CD4-positive, alpha-beta T cell treated with Interleukin-17A for 1 hour (primary cell): ENCODE data around the gene GRID2.

Experiments used
- DNase-seq: peaks from one replicate; pipeline ENCODE4 v3.0.0-alpha.2; 2020

GRID2 gene

DNA sequence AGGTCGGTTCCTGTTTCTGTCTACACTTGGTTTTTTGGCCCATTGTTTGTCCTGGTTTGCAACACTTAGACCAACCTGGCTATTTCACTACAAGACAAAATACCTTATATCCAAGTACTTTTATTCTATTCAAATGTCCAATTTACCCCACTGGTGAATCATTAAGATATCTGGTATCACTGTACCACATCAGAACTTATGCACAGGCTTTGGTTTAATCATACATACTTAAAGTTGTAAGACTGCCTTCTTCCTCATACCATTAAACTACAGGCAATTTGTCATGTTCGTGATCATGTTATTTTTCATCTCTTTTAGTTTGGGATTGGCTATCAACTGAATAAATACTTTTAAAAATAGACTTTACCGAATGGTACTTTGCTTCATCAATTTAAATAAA lies 1471.8 kb downstream of the GRID2 start:
- no peak for DNase-seq

DNA sequence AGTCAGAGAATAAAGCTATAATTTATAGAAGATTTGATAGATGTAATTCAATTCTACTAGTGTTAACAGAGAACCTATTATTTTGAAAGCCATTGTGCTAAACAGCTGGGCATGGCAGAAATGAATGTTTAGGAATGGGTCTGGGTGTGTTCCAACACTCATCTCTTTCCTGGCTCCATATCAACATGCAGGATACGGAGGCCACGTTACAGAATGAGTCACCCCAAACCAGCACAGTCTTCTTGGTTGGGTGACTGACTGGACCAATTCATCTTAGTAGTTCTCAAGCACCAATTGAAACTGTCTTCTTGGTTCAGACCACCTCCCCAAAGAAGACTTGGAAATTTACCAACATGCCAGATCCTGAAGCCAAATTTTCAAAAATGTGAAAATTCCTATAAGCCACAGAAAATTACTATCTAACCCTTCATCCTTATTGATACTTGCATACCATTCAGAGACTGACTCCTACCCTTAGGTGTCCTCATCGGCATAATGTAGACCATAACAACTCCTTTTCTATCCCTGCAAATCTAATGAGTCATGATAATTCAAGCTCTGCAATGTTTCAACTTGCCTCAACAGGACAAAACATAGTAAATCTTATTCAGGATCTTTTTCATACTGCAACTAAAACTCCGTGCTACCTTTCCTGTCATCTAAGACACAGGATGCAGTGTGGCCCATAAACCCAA lies 1472.8 kb downstream of the GRID2 start:
- DNase-seq: no peak

DNA sequence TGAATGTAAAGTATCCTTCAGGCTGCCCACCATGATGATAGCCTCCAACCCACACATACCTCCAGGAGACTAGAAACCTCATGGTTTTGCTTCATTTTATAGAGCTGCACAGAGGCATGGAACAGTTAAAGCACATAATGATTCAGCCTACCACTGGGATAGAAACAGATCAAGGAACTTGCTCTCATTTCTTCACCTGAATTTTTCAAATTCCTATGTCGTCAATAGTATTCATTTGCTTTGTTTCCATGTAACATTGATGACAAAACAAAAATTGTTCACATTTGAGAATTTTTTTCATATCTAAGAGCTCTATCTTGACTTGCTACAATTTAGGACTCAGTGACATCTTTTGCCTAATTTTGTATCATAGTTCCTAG lies 1473.3 kb downstream of the GRID2 start:
- no peak for DNase-seq

DNA sequence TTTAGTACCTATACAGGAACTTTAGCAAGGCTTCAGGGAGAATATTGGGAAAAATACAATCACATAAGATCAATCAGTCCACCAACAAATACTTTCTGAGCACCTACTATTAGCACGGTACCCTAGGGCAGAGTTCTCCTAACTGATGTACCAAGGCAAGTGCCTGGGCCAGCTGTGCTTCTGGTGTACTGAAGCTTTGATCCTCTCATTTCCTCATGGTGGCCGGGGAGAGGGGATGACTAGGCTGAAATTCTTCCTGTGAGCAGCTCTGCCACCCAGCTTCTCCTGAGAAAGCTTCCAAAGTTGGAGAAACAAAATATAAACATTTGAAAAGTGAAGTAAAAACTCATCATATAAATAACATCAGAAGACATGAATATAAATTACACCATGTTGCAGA lies 1475.5 kb downstream of the GRID2 start:
- DNase-seq: no peak

DNA sequence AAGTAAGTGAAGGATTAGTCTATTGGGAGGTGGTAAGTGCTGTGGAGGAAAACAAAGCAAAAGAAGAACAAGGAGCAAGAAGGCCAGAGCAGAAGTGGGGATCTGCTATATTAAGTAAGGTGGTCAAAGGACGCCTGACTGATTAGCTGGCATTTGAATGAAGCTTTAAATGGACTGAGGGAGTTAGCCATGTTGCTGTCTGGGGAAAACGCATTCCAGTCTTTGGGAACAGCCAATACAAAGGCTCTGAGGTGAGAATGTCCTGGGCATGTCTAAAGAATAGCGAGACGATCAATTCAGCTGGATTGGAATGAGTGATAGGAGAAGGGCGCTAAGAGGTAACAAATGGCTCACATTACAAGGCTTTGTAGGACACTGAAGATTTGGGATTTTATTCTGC lies 1476.3 kb downstream of the GRID2 start:
- DNase-seq: no peak

DNA sequence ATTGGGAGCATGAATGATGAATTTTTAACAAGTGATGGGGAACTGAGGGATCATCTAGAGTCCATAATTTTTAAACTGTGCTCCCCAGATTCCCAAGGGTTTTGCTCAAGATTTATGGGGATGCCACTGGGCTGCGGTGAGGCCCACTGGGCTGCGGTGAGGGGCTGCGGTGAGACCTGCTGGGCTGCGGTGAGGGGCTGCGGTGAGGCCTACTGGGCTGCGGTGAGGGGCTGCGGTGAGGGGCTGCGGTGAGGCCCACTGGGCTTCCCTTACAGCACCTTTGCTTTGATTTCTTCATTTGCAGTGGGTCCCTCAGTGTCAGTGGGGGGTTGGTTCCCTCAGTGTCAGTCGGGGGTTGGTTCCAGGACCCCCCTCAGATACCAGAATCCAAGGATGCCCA lies 1477.4 kb downstream of the GRID2 start:
- no peak for DNase-seq

DNA sequence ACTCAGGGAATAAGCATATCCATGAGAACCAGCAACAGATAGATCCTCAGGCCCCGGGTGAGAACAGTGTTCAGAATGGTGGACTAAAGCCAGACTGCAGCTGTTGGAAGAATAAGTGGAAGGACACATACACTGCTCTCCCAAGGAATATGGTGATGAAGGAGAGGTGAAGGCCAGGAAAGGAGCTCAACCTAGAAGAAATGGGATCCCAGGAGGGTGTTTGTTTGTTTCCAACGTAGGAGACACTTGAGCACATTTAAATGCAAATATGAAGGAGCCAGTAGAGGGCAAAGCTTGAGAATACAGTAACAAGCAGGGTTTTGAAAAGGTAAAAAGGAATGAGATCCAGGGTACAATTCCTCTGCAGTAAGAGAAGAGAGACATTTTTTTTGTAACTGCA lies 1482.4 kb downstream of the GRID2 start:
- DNase-seq: no peak

DNA sequence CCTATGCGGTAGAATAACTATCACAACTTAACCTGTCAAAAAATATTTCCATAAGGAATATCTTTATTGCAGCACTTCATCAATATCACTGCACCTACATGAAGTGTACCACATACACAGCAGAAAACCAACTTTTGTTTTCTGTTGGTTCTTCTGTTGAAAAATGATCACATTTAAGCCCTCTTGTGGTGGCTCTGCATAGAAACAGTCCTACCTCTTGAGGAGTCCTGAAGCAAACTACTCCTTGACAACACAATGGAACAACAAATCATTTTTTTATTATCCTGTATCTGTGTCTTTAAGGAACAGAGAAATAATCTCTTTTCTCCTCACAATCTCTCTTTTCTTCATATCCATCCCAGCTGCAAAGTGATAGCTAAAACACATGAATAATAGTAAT lies 1484.9 kb downstream of the GRID2 start:
- no peak for DNase-seq

DNA sequence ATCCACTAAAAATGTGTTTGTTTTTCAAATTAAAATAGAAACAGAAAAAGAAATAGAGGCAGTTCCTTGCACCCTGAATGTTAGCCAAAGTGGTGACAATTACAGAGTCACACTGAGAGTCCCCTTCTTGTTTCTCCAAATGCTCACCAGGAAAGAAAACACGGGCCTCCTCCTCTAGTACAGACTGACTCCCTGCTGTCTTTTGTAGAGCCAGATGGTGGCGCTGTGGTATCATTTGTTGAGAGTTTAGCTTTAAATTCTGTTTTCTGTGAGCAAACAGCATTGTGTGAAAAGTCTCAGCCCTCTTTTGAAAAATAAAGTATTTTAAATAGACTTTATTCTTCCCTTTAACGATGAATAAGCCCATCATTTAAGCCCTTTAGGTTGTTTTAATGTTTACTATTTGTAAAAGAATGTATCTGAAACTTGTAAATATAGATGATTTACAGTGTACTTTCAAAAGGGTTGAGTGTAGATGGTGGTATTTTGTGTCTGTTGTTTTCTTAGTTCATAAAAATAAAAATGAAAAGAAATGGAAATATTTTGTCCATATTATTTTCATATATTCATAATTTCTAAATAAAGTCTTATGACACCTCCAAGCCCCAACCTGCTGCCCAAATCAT lies 1487.9 kb downstream of the GRID2 start:
- DNase-seq: peak; percentile 5

DNA sequence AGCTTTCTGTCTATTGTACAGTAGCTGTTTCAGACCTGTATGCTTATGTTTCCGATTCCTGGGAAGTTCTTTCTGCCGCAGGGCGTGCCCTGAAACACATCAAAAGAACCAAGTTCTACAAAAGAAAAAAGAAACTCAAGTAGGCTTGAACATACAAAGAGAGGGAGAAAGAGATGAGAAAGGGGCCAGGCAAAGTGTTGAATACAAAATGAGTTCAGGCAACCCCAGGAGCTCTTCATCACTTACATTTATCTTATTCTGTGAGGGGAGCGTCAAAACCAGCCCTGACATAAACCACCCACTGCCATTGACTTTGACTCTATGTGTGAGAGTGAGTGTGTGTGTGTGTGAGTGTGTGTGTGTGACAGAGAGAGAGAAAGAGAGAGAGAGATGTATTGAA lies 1498.3 kb downstream of the GRID2 start:
- no peak for DNase-seq

DNA sequence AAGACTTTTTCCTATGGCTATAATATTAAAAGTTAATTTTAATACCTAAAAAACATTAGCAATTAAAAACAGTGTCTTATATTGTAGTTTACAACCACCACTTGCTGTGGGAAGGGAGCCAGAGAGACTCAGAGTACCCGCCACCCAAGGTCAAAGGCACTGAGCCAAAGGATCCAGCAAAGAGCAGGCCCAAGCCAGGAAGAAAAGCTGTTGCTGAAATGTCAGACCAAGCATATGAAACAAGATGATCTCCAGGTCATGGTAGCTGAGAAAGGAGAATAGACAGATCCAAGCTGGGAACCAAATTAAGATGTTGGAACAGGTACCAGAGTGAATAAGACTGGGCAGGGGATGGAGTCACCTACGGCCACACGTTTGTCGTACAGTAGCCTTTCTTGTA lies 1506.0 kb downstream of the GRID2 start:
- DNase-seq: no peak

DNA sequence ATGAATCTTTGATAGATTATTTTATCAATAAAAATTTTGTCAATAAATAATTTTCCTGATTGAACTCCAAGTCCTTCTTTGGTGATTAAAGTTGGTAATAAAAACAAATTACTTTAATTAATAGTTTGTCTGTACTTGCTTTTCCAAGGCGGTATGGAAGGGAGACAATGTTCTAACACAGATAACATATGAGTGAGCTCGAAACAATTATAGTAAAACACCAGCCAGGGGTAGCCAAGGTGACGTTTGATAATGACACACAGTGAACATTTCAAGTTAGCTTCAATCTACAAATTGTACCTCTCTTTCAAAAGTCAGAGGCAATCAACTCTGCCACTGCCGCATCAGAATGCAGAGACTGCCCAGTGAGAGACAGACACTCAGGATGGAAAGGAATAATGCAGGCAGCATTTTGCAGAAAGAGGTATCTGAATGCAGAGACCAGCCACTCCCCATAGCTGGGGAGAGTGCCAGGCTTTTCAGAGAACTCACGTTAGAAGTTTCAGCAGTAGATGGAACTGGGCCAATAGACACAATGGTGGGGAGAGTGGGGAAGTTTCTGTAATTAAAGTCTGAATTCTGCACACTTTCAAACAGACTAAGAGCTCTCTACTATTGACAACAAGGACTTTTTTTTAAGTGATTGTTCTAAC lies 1506.7 kb downstream of the GRID2 start:
- no peak for DNase-seq

DNA sequence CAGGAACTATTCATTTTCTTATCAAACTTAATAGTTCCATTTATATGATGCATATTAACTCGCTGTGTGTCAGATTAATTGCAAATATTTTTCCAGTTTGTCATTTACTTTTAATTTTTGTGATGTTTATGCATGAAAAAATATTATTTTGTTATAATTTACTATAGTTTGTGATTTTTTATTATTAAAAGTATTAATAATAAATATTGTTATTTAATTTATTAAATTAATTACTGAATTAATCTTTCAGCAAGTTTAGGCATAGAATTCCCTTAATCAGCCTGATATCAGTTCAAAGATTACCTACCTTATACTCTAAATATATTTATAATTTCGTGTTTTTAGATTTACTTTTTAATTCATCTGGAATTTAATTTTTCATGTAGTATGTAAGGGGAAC lies 1509.3 kb downstream of the GRID2 start:
- no peak for DNase-seq

DNA sequence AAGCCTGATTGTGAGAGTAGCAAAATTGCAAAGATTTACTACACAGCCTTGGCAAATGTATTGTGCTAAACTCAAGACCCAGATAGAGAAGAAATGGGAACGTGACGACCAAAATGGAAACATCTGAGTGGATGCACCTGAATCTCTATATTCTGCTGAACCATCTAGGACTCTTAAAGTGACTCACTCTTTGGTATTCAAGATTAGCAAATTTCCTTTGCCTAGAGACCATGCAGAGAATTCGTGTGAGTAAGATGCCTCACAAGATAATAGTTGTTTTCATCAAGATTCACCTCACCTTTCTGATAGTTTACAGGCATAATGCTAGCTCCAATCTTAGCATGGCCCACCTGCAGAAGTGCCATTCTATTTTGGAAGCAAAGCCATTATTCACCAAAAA lies 1510.4 kb downstream of the GRID2 start:
- no peak for DNase-seq

DNA sequence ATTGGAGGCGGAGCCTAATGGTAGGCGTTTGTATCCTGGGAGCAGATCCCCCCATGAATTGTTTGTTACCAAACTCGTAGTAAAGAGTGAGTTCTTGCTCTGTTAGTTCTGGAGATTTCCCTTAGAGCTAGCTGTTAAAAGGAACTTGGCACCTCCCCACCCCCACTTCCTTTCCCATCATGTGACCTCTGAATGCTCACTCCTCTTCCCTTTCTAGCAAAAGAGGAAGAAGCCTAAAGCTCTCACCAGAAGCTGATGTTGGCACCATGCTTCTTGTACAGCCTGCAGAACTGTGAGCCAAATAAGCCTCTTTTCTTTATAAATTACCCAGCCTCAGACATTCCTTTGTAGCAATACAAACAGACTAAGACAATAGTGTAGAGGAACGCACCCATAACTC lies 1511.0 kb downstream of the GRID2 start:
- DNase-seq: no peak
